Astrocyte (in vitro differentiated cells and primary cell): ENCODE data around the gene KRT5.

Source experiments
- EZH2 ChIP-seq: IDR thresholded peaks from 2 replicates; pipeline ENCODE4 v1.6.1; 2012; ENCODE audit warnings: mild to moderate bottlenecking, low read length, inconsistent platforms; ENCODE audit not compliant: insufficient read depth
- TF ChIP-seq, protein P1 (sequence below): IDR thresholded peaks from 2 replicates; pipeline ENCODE4 v1.5.1; 2011; ENCODE audit warnings: low read depth, mild to moderate bottlenecking, inconsistent platforms, low read length, moderate library complexity; ENCODE audit not compliant: insufficient read depth

DNA sequence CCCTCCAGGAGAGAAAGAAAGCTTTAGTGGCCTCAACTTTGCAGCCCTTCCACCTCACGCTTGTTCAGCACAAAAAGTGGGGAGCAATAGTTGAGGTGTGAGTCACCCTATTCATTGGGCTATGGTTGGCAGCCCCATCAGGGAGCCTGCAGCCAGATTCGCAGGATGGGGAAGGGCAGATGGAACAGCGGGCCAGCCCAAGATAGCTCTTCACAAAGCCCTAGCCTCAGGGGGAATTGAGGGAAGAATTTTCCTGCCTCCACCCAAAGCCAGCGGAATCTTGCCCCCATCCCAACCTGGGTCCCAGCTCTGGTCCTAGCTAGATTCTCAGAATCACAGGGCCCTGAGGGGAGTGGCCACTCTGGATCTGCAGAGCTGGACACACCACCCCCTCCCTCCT lies 3.6 kb upstream of the KRT5 start:
- TF ChIP-seq, protein P1, sequence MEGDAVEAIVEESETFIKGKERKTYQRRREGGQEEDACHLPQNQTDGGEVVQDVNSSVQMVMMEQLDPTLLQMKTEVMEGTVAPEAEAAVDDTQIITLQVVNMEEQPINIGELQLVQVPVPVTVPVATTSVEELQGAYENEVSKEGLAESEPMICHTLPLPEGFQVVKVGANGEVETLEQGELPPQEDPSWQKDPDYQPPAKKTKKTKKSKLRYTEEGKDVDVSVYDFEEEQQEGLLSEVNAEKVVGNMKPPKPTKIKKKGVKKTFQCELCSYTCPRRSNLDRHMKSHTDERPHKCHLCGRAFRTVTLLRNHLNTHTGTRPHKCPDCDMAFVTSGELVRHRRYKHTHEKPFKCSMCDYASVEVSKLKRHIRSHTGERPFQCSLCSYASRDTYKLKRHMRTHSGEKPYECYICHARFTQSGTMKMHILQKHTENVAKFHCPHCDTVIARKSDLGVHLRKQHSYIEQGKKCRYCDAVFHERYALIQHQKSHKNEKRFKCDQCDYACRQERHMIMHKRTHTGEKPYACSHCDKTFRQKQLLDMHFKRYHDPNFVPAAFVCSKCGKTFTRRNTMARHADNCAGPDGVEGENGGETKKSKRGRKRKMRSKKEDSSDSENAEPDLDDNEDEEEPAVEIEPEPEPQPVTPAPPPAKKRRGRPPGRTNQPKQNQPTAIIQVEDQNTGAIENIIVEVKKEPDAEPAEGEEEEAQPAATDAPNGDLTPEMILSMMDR = no peak
- TF ChIP-seq EZH2 = no peak
